NCI-H2107 treated with DMSO at 0.1 percent for 48 hours (cell line): ENCODE results near the gene PRMT1.
A peak's percentile ranks its signal among the peaks of the same experiment; 100 is the strongest.

Experiments
- DNase-seq: peaks from one replicate; lab custom pipeline; 2025; ENCODE audit not compliant: unreplicated experiment; lab: John Stamatoyannopoulos, UW

PRMT1 gene

GRCh38 chr19:49667473-49667872 is 9.6 kb upstream of the PRMT1 start:
- no peak for DNase-seq

- DNase-seq = no peak
These were observed 7.6 kb upstream of the PRMT1 start for GRCh38 chr19:49669516-49669915.

- DNase-seq = peak; percentile 46
These were observed 4.7 kb upstream of the PRMT1 start for GRCh38 chr19:49672131-49672919.

GRCh38 chr19:49676136-49676783 is 811 bp upstream of the PRMT1 start:
- DNase-seq = peak; percentile 89

- DNase-seq = peak; percentile 100
These were observed 264 bp upstream of the PRMT1 start for GRCh38 chr19:49676784-49677230.

- DNase-seq = peak; percentile 32
These were observed 1.0 kb downstream of the PRMT1 start for GRCh38 chr19:49677901-49678674.

- DNase-seq = no peak
These were observed 2.1 kb downstream of the PRMT1 start for GRCh38 chr19:49678985-49679770.

GRCh38 chr19:49679771-49680413 is 2.8 kb downstream of the PRMT1 start:
- no peak for DNase-seq

GRCh38 chr19:49680421-49681351 is 3.6 kb downstream of the PRMT1 start:
- DNase-seq = peak; percentile 83

- DNase-seq = no peak
These were observed 4.8 kb downstream of the PRMT1 start for GRCh38 chr19:49681830-49682229.

GRCh38 chr19:49682274-49682673 is 5.2 kb downstream of the PRMT1 start:
- DNase-seq = no peak

GRCh38 chr19:49683814-49684250 is 6.8 kb downstream of the PRMT1 start:
- no peak for DNase-seq

- DNase-seq = no peak
These were observed 7.3 kb downstream of the PRMT1 start for GRCh38 chr19:49684251-49684982.

- no peak for DNase-seq
These were observed 8.0 kb downstream of the PRMT1 start for GRCh38 chr19:49684983-49685553.

GRCh38 chr19:49685845-49686332 is 8.8 kb downstream of the PRMT1 start:
- no peak for DNase-seq

GRCh38 chr19:49686503-49687088 is 9.5 kb downstream of the PRMT1 start:
- no peak for DNase-seq

GRCh38 chr19:49687150-49687549 is 10.1 kb downstream of the PRMT1 start:
- no peak for DNase-seq
